OCI-LY7 (cell line): ENCODE results near the gene WASF2.
A peak's percentile ranks its signal among the peaks of the same experiment; 100 is the strongest.

ENCODE experiments used
- EZH2phosphoT487 ChIP-seq: fragments of 200-600 bp; sonication (generic); IDR thresholded peaks from 2 replicates; pipeline ENCODE4 v1.6.1; 2018; ENCODE audit warnings: low read depth, borderline replicate concordance, mild to moderate bottlenecking, mixed run types, antibody characterized with exemption, low read length, moderate library complexity, mixed read lengths
- TF ChIP-seq, protein P1 (sequence below): fragments of 200-600 bp; sonication (generic); conservative IDR thresholded peaks from 2 replicates; pipeline ENCODE4 v1.5.1; 2014; ENCODE audit warnings: mild to moderate bottlenecking, antibody characterized with exemption, low read length, moderate library complexity, mixed read lengths

DNA sequence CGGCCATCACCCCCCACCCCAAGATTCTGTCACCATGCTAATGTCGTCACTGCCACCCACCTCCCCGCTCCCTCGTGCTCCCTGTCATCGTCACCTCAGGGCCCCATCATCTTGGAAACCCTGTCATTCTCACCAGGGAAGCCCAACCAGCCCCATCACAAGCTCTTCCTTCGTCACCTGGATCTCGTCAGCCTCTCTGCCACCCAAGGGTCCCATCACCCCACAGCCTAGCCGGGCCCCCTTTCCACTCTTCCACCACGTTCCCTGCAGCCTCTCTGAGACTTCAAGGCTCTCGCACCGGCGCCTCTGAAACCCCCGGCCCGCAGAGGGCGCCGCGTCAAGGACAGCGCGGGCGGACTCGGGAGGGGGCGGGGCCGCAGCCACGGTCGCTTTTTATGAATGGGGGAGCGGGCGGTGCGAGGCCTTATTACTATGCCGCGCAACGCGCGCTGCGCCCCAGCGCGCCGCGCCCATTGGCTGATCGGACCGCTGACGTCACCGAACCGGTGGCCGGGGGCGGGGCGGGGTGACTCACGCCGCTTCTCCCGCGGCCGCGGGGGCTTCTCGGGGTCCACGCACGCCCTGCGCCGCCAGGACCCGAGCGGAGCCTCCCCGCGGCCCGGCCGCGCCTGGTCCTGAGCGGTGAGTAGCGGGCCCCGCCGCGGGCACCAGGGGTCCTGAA lies 97.7 kb downstream of the WASF2 start, which contains the start of gene GPR3:
- TF ChIP-seq, protein P1, sequence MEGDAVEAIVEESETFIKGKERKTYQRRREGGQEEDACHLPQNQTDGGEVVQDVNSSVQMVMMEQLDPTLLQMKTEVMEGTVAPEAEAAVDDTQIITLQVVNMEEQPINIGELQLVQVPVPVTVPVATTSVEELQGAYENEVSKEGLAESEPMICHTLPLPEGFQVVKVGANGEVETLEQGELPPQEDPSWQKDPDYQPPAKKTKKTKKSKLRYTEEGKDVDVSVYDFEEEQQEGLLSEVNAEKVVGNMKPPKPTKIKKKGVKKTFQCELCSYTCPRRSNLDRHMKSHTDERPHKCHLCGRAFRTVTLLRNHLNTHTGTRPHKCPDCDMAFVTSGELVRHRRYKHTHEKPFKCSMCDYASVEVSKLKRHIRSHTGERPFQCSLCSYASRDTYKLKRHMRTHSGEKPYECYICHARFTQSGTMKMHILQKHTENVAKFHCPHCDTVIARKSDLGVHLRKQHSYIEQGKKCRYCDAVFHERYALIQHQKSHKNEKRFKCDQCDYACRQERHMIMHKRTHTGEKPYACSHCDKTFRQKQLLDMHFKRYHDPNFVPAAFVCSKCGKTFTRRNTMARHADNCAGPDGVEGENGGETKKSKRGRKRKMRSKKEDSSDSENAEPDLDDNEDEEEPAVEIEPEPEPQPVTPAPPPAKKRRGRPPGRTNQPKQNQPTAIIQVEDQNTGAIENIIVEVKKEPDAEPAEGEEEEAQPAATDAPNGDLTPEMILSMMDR = peak; percentile 74
- no peak for TF ChIP-seq EZH2phosphoT487
